Left ventricle myocardium inferior (tissue), 1 donor: ENCODE results near the gene TTC39C. TPM values are rescaled to one million over a fixed set of nuclear protein-coding genes. Genes with fewer than 3 reads are reported as not detected.

Source experiments
- DNase-seq: peaks from one replicate; pipeline ENCODE4 v3.0.0-alpha.2; 2020
- H3K27ac ChIP-seq: fragments of 200-600 bp; replicated peaks from 2 replicates; pipeline ENCODE4 v1.8.0; 2021
- H3K27me3 ChIP-seq: fragments of 200-600 bp; 2 replicates; pipeline ENCODE4 v1.8.0; 2021; ENCODE audit warnings: low read depth
- H3K36me3 ChIP-seq: fragments of 200-600 bp; 2 replicates; pipeline ENCODE4 v1.8.0; 2021
- H3K4me1 ChIP-seq: fragments of 200-600 bp; 2 replicates; pipeline ENCODE4 v1.8.0; 2021
- H3K4me3 ChIP-seq: fragments of 200-600 bp; 2 replicates; pipeline ENCODE4 v1.8.0; 2021; ENCODE audit warnings: mild to moderate bottlenecking, moderate library complexity
- H3K9me3 ChIP-seq: fragments of 200-600 bp; replicated peaks from 2 replicates; pipeline ENCODE4 v1.8.0; 2021
- CTCF ChIP-seq: fragments of 200-600 bp; IDR thresholded peaks from 2 replicates; pipeline ENCODE4 v1.8.0; 2021; ENCODE audit warnings: antibody characterized with exemption, mild to moderate bottlenecking, borderline replicate concordance
- intact Hi-C: fragments of 100-400 bp; cut with micrococcal nuclease; formaldehyde crosslinking; loops from one replicate; pipeline ENCODE4 v1.11.0; 2022
- total RNA-seq: library from RNA; stranded (reverse); fragmentation: NEBNext Ultra II Directional; extraction: Animal tissue kit (Norgen Biotek cat#: 25700); gene quantifications from one replicate; pipeline ENCODE4 v1.2.1, GENCODE V29; 2021
- donor health status: DM: no; HTN: yes; CAD: no; lungs with severe emphysema.

TTC39C gene
- total RNA-seq, 1 donor from 2014 or later = 4.6 TPM

GRCh38 chr18:24153397-24153796, 138.8 kb downstream of the TTC39C start:
- Histone ChIP-seq H3K27ac (no peak overlapping the region), H3K36me3 (peaks cover 57% of the 10 kb centered on the region), H3K27me3 (no peaks in the 10 kb centered on the region), H3K9me3 (no peaks in the 10 kb centered on the region), H3K4me3 (no peak overlapping the region), H3K4me1 (no peaks in the 10 kb centered on the region)
- no peak for DNase-seq
- intact Hi-C loops = no loop called here
- TF ChIP-seq CTCF = no peak

GRCh38 chr18:24157855-24158254, 143.3 kb downstream of the TTC39C start:
- no peak for TF ChIP-seq CTCF
- intact Hi-C loops = no loop called here
- Histone ChIP-seq H3K4me3 (no peak overlapping the region), H3K27me3 (no peaks in the 10 kb centered on the region), H3K36me3 (peaks cover 85% of the 10 kb centered on the region), H3K4me1 (peaks cover 7% of the 10 kb centered on the region), H3K9me3 (no peaks in the 10 kb centered on the region), H3K27ac (no peak overlapping the region)
- DNase-seq = no peak

- peaks cover 91% of the 10 kb centered on the region for H3K36me3 ChIP-seq
These were observed 145.5 kb downstream of the TTC39C start for GRCh38 chr18:24160086-24160485.

GRCh38 chr18:24161304-24161703, 146.8 kb downstream of the TTC39C start:
- Histone ChIP-seq H3K27ac (no peak overlapping the region), H3K36me3 (peaks cover 93% of the 10 kb centered on the region), H3K4me1 (peaks cover 7% of the 10 kb centered on the region), H3K27me3 (no peaks in the 10 kb centered on the region), H3K9me3 (no peaks in the 10 kb centered on the region), H3K4me3 (no peak overlapping the region)
- no peak for DNase-seq
- intact Hi-C loops = loop anchor here (10.0 kb wide), 1 partner anchor 113 kb away; no protein-coding TSS in a partner anchor
- TF ChIP-seq CTCF = no peak

More at GRCh38 chr18:24160086-24160485, 145.5 kb downstream of the TTC39C start:
- no peak for TF ChIP-seq CTCF
- Histone ChIP-seq H3K27ac (no peak overlapping the region), H3K27me3 (no peaks in the 10 kb centered on the region), H3K9me3 (no peaks in the 10 kb centered on the region), H3K4me1 (peaks cover 7% of the 10 kb centered on the region), H3K4me3 (no peak overlapping the region)
- DNase-seq = no peak
- intact Hi-C loops = loop anchor here (10.0 kb wide), 1 partner anchor 115 kb away; no protein-coding TSS in a partner anchor

GRCh38 chr18:24168496-24168895, 153.9 kb downstream of the TTC39C start:
- TF ChIP-seq CTCF = no peak
- intact Hi-C loops = loop anchor here (10.0 kb wide), 1 partner anchor 106 kb away; no protein-coding TSS in a partner anchor
- H3K27me3 ChIP-seq = no peaks in the 10 kb centered on the region
- H3K4me3 ChIP-seq = no peak overlapping the region
- no peaks in the 10 kb centered on the region for H3K4me1 ChIP-seq
- peaks cover 82% of the 10 kb centered on the region for H3K36me3 ChIP-seq
- DNase-seq = no peak
- H3K9me3 ChIP-seq = no peaks in the 10 kb centered on the region
- H3K27ac ChIP-seq = no peak overlapping the region

GRCh38 chr18:24170360-24170759, 155.8 kb downstream of the TTC39C start:
- H3K9me3 ChIP-seq = no peaks in the 10 kb centered on the region
- no peak overlapping the region for H3K4me3 ChIP-seq
- no peak for DNase-seq
- no peaks in the 10 kb centered on the region for H3K4me1 ChIP-seq
- no peaks in the 10 kb centered on the region for H3K27me3 ChIP-seq
- no peak for TF ChIP-seq CTCF
- no peak overlapping the region for H3K27ac ChIP-seq
- intact Hi-C loops = no loop called here
- peaks cover 73% of the 10 kb centered on the region for H3K36me3 ChIP-seq
